Measurements from ENCODE around the gene LMO4. TPM values are rescaled to one million over a fixed set of nuclear protein-coding genes. Genes with fewer than 3 reads are reported as not detected.

LMO4 gene
- total and polyA plus RNA-seq, 2 donors (not counting 1 experiment from before 2014, with no cell fraction given) = 35.7 to 46.0 TPM

GRCh38 chr1:87337606-87338005 lies 8.9 kb downstream of the LMO4 start:
- CTCF ChIA-PET = interaction anchor here (0.9 kb wide), 1 partner anchor 114 kb away, joined by 3 read pairs; no protein-coding TSS in a partner anchor
- POLR2A ChIA-PET = no interaction called here
- 100% methylated on average over 4 of the region's 5 CpGs for WGBS (ENCODE audit: insufficient coverage)
- TF ChIP-seq, protein P1, sequence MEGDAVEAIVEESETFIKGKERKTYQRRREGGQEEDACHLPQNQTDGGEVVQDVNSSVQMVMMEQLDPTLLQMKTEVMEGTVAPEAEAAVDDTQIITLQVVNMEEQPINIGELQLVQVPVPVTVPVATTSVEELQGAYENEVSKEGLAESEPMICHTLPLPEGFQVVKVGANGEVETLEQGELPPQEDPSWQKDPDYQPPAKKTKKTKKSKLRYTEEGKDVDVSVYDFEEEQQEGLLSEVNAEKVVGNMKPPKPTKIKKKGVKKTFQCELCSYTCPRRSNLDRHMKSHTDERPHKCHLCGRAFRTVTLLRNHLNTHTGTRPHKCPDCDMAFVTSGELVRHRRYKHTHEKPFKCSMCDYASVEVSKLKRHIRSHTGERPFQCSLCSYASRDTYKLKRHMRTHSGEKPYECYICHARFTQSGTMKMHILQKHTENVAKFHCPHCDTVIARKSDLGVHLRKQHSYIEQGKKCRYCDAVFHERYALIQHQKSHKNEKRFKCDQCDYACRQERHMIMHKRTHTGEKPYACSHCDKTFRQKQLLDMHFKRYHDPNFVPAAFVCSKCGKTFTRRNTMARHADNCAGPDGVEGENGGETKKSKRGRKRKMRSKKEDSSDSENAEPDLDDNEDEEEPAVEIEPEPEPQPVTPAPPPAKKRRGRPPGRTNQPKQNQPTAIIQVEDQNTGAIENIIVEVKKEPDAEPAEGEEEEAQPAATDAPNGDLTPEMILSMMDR (IDR thresholded peaks at IDR 0.05) = no peak
- no peak for TF ChIP-seq EZH2 (IDR thresholded peaks at IDR 0.05; ENCODE audit: borderline replicate concordance, insufficient read depth, low read depth, low read length, poor library complexity, severe bottlenecking)
- peaks cover 39% of the 10 kb centered on the region for H3K4me1 Mint-ChIP-seq
- Histone ChIP-seq H3K4me1 (ENCODE audit: control insufficient read depth in 2 of 2, insufficient read depth in 2 of 2, low read length in 2 of 2) (peaks cover 34 to 36% of the 10 kb centered on the region in 2 donors), H3K4me3 (ENCODE audit: control extremely low read depth in 1 of 5, extremely low read depth in 1 of 5, insufficient read depth in 1 of 5, low read depth in 2 of 5, low read length in 4 of 5) (no peak overlapping the region), H3K9me3 (ENCODE audit: control extremely low read depth in 1 of 3, control insufficient read depth in 2 of 3, insufficient read depth in 1 of 3, low read length in 2 of 3) (no peaks in the 10 kb centered on the region), H2AFZ (ENCODE audit: insufficient read depth, low read depth, low read length, poor library complexity, severe bottlenecking) (no peak overlapping the region), H3K27me3 (replicated peaks in 1 of 4; ENCODE audit: control extremely low read depth in 1 of 4, control insufficient read depth in 3 of 4, insufficient read depth in 4 of 4, low read length in 3 of 4) (no peaks in the 10 kb centered on the region), H4K20me1 (ENCODE audit: control insufficient read depth, insufficient read depth, low read length, poor library complexity, severe bottlenecking) (no peaks in the 10 kb centered on the region), H3K79me2 (ENCODE audit: control insufficient read depth, insufficient read depth, low read length) (peaks cover 21% of the 10 kb centered on the region), H3K4me2 (replicated peaks; ENCODE audit: low read depth, low read length, poor library complexity, severe bottlenecking) (no peak overlapping the region), H3K36me3 (replicated peaks in 1 of 2; ENCODE audit: control extremely low read depth in 1 of 2, control insufficient read depth in 1 of 2, extremely low read depth in 1 of 2, insufficient read depth in 2 of 2, low read length in 1 of 2) (peaks cover 2 to 32% of the 10 kb centered on the region in 2 experiments), H3K9ac (ENCODE audit: low read length) (no peak overlapping the region), H3K27ac (ENCODE audit: low read length in 2 of 2) (no peak overlapping the region)
- no peaks in the 10 kb centered on the region for H3K9me3 Mint-ChIP-seq (ENCODE audit: insufficient read depth)
- no peak overlapping the region for H3K4me3 Mint-ChIP-seq
- no peak overlapping the region for H3K27ac Mint-ChIP-seq
- no peaks in the 10 kb centered on the region for H3K27me3 Mint-ChIP-seq
- ATAC-seq (ENCODE audit: low read depth) (no peak), DNase-seq (no peak)
- intact Hi-C loops (cut with micrococcal nuclease) = loop anchor here (5.0 to 10.0 kb wide), 2 partner anchors 940 to 1547 kb away; partner anchors contain the start of gene ODF2L

GRCh38 chr1:87338566-87338965 lies 9.9 kb downstream of the LMO4 start:
- Histone ChIP-seq H3K79me2 (ENCODE audit: control insufficient read depth, insufficient read depth, low read length) (peaks cover 20% of the 10 kb centered on the region), H3K27ac (ENCODE audit: low read length in 2 of 2) (no peak overlapping the region), H3K4me3 (ENCODE audit: control extremely low read depth in 1 of 5, extremely low read depth in 1 of 5, insufficient read depth in 1 of 5, low read depth in 2 of 5, low read length in 4 of 5) (no peak overlapping the region), H3K4me1 (ENCODE audit: control insufficient read depth in 2 of 2, insufficient read depth in 2 of 2, low read length in 2 of 2) (peaks cover 25 to 27% of the 10 kb centered on the region in 2 donors), H3K9me3 (ENCODE audit: control extremely low read depth in 1 of 3, control insufficient read depth in 2 of 3, insufficient read depth in 1 of 3, low read length in 2 of 3) (no peaks in the 10 kb centered on the region), H2AFZ (ENCODE audit: insufficient read depth, low read depth, low read length, poor library complexity, severe bottlenecking) (no peak overlapping the region), H3K4me2 (replicated peaks; ENCODE audit: low read depth, low read length, poor library complexity, severe bottlenecking) (no peak overlapping the region), H3K36me3 (replicated peaks in 1 of 2; ENCODE audit: control extremely low read depth in 1 of 2, control insufficient read depth in 1 of 2, extremely low read depth in 1 of 2, insufficient read depth in 2 of 2, low read length in 1 of 2) (peaks cover 2 to 42% of the 10 kb centered on the region in 2 experiments), H3K9ac (ENCODE audit: low read length) (no peak overlapping the region), H3K27me3 (replicated peaks in 1 of 4; ENCODE audit: control extremely low read depth in 1 of 4, control insufficient read depth in 3 of 4, insufficient read depth in 4 of 4, low read length in 3 of 4) (no peaks in the 10 kb centered on the region), H4K20me1 (ENCODE audit: control insufficient read depth, insufficient read depth, low read length, poor library complexity, severe bottlenecking) (no peaks in the 10 kb centered on the region)
- DNase-seq = no peak
- no peaks in the 10 kb centered on the region for H3K27me3 Mint-ChIP-seq
- ATAC-seq (ENCODE audit: low read depth) = no peak
- WGBS (ENCODE audit: insufficient coverage) = 100% methylated on average over 2 of the region's 3 CpGs
- H3K4me3 Mint-ChIP-seq = no peak overlapping the region
- ChIA-PET POLR2A (no interaction called here), CTCF (no interaction called here)
- peaks cover 29% of the 10 kb centered on the region for H3K4me1 Mint-ChIP-seq
- no peak overlapping the region for H3K27ac Mint-ChIP-seq
- intact Hi-C loops (cut with micrococcal nuclease) = loop anchor here (5.0 to 10.0 kb wide), 2 partner anchors 941 to 1546 kb away; partner anchors contain the start of gene ODF2L
- H3K9me3 Mint-ChIP-seq (ENCODE audit: insufficient read depth) = no peaks in the 10 kb centered on the region
- TF ChIP-seq, protein P1 (IDR thresholded peaks at IDR 0.05) = no peak
- TF ChIP-seq EZH2 (IDR thresholded peaks at IDR 0.05; ENCODE audit: borderline replicate concordance, insufficient read depth, low read depth, low read length, poor library complexity, severe bottlenecking) = no peak
